Osteocyte (in vitro differentiated cells): ENCODE measurements around the gene ARHGEF25. TPM values are rescaled to one million over a fixed set of nuclear protein-coding genes. Genes with fewer than 3 reads are reported as not detected.
"Not testable (repeated sequence)": the region's sequence is repeated elsewhere in the genome, so short reads cannot be mapped to it uniquely, and the experiment has no call there.

Source experiments
- DNase-seq: peaks from one replicate; pipeline ENCODE4 v3.0.0; 2021; ENCODE audit warnings: mixed read lengths; ENCODE audit not compliant: unreplicated experiment; ENCODE audit errors: extremely low spot score
- H3K27ac Mint-ChIP-seq: one replicate; pipeline ENCODE4 v1.8.0; 2021; ENCODE audit warnings: mild to moderate bottlenecking, mixed read lengths; ENCODE audit not compliant: unreplicated experiment
- H3K27me3 Mint-ChIP-seq: one replicate; pipeline ENCODE4 v1.8.0; 2021; ENCODE audit warnings: mixed read lengths; ENCODE audit not compliant: unreplicated experiment
- H3K36me3 Mint-ChIP-seq: one replicate; pipeline ENCODE4 v1.8.0; 2021; ENCODE audit warnings: mixed read lengths; ENCODE audit not compliant: unreplicated experiment
- H3K4me1 Mint-ChIP-seq: one replicate; pipeline ENCODE4 v1.8.0; 2021; ENCODE audit warnings: mixed read lengths; ENCODE audit not compliant: unreplicated experiment
- H3K4me3 Mint-ChIP-seq: one replicate; pipeline ENCODE4 v1.8.0; 2021; ENCODE audit warnings: mild to moderate bottlenecking, moderate library complexity, mixed read lengths; ENCODE audit not compliant: unreplicated experiment
- H3K9me3 Mint-ChIP-seq: one replicate; pipeline ENCODE4 v1.8.0; 2021; ENCODE audit warnings: mixed read lengths; ENCODE audit not compliant: unreplicated experiment
- total RNA-seq: library from RNA; stranded (reverse); gene quantifications from 2 replicates; pipeline ENCODE4 v1.2.1, GENCODE V29; 2021
- TF ChIP-seq, protein P1 (sequence below): fragments of 200-600 bp; sonication (generic); IDR thresholded peaks from 2 replicates; pipeline ENCODE4 v1.5.0; 2021; ENCODE audit warnings: antibody characterized with exemption, mild to moderate bottlenecking, moderate library complexity

The ARHGEF25 gene
- total RNA-seq, 1 donor from 2014 or later, result 27.6 TPM

DNA sequence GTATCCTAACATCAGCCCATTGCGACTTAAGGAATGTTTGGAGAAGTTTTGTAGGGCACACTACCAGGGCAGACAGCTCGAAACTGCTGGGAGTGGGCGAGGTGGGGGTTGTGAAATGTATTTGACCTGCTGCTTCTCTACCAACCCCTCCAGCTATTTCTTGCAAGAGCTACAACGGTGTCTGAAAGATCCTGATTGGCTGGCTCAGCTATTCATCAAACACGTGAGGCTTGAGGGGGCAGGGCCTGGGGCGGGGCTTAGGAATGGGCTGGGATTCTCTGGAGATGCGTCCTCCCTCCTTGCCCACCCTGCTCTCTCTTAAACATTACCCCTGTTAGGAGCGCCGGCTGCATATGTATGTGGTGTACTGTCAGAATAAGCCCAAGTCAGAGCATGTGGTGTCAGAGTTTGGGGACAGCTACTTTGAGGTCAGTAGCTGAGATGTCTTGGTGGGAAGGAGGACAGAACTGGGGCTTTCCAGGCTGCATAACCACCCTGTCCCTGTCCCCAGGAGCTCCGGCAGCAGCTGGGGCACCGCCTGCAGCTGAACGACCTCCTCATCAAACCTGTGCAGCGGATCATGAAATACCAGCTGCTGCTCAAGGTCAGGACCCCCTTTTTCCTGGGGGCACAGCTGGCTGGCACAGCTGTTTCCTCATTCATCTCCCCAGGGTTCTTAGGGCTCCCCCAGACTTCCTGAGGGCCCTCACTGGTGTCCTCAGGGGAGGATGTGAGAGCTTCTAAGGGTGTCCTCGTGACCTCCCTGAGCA is 3.1 kb downstream of the ARHGEF25 start:
- H3K27me3 Mint-ChIP-seq, result peaks cover 10% of the 10 kb centered on the region
- H3K36me3 Mint-ChIP-seq, result peaks cover 29% of the 10 kb centered on the region
- no peaks in the 10 kb centered on the region for H3K9me3 Mint-ChIP-seq
- no peak overlapping the region for H3K27ac Mint-ChIP-seq
- peaks cover 26% of the 10 kb centered on the region for H3K4me1 Mint-ChIP-seq
- no peak overlapping the region for H3K4me3 Mint-ChIP-seq
- TF ChIP-seq, protein P1, sequence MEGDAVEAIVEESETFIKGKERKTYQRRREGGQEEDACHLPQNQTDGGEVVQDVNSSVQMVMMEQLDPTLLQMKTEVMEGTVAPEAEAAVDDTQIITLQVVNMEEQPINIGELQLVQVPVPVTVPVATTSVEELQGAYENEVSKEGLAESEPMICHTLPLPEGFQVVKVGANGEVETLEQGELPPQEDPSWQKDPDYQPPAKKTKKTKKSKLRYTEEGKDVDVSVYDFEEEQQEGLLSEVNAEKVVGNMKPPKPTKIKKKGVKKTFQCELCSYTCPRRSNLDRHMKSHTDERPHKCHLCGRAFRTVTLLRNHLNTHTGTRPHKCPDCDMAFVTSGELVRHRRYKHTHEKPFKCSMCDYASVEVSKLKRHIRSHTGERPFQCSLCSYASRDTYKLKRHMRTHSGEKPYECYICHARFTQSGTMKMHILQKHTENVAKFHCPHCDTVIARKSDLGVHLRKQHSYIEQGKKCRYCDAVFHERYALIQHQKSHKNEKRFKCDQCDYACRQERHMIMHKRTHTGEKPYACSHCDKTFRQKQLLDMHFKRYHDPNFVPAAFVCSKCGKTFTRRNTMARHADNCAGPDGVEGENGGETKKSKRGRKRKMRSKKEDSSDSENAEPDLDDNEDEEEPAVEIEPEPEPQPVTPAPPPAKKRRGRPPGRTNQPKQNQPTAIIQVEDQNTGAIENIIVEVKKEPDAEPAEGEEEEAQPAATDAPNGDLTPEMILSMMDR, result no peak
- DNase-seq, result no peak

GRCh38 chr12:57614948-57615500 is 3.8 kb downstream of the ARHGEF25 start:
- Mint-ChIP-seq H3K36me3 (peaks cover 29% of the 10 kb centered on the region), H3K27me3 (peaks cover 12% of the 10 kb centered on the region)

DNA sequence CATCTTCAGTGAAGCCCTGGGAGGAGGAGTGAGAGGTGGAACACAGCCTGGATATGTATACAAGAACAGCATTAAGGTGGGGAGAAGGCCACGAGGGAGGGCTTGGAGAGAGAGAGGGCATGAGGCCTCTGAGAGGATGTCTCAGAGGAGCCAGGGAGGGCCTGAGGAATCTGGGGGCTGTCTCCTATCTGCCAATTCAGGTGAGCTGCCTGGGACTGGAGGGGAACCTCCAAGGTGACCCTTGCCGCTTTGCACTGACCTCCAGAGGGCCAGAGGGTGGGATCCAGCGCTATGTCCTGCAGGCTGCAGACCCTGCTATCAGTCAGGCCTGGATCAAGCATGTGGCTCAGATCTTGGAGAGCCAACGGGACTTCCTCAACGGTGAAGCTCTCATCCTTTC is 4.4 kb downstream of the ARHGEF25 start:
- Mint-ChIP-seq H3K36me3 (peaks cover 29% of the 10 kb centered on the region), H3K9me3 (no peaks in the 10 kb centered on the region), H3K27ac (no peak overlapping the region), H3K27me3 (peaks cover 18% of the 10 kb centered on the region), H3K4me1 (peaks cover 17% of the 10 kb centered on the region), H3K4me3 (no peak overlapping the region)
- TF ChIP-seq, protein P1, result no peak
- no peak for DNase-seq

More at GRCh38 chr12:57614948-57615500, 3.8 kb downstream of the ARHGEF25 start:
- no peaks in the 10 kb centered on the region for H3K9me3 Mint-ChIP-seq
- no peak overlapping the region for H3K27ac Mint-ChIP-seq
- peaks cover 21% of the 10 kb centered on the region for H3K4me1 Mint-ChIP-seq
- TF ChIP-seq, protein P1, result no peak
- no peak overlapping the region for H3K4me3 Mint-ChIP-seq
- DNase-seq, result no peak

DNA sequence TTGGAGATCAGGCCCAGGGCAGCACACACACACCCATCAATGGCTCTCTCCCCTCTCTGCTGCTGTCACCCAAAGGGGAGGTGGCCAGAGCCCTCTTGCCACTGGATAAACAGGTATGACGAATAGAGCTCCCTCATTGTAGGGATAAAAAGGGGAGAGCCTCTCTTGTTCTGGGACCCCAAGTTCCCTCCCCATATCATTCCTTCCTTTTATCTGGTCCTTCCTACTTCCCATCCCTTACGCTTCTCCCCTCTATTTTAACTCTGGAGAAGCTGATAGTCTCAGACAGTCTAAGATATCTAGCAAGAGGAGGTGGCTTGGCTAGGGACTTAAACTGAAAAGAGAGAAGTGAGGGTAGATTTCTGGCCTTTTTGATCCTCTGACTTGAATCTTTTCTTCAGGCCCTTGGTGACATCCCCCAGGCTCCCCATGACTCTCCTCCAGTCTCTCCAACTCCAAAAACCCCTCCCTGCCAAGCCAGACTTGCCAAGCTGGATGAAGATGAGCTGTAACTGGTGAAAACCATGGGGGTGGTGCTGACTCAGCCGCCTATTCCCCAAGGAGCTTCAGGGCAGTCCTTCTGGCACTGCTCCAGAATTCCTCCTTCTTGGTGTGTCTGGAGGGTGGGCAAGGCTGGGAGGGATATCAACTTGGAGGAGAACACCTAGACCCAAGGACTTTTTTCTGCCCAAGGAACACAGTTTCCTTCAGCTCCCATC is 5.3 kb downstream of the ARHGEF25 start:
- DNase-seq, result no peak
- H3K36me3 Mint-ChIP-seq, result peaks cover 29% of the 10 kb centered on the region
- H3K4me1 Mint-ChIP-seq, result peaks cover 22% of the 10 kb centered on the region
- H3K4me3 Mint-ChIP-seq, result no peak overlapping the region
- no peaks in the 10 kb centered on the region for H3K9me3 Mint-ChIP-seq
- no peak overlapping the region for H3K27ac Mint-ChIP-seq
- H3K27me3 Mint-ChIP-seq, result peaks cover 27% of the 10 kb centered on the region
- TF ChIP-seq, protein P1, result no peak

DNA sequence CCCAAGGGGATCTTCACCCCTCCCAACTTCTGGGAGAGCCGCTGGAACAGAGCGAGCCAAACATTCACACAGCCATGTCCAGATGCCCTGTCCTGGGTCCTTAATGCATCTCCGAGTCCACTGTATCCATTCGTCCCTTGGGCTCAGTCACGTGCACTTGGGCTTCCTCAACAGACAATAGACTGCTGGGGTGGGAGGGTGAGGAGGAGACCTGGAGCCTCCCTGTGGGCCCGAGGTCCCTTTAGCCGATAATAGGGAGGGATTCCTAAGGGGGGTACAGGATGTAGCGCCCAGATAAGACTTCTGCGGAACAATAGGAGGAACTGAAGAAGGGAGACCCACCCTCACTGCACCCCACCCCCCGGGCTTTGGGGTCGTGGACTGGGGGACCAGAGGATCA is 6.7 kb downstream of the ARHGEF25 start:
- H3K9me3 Mint-ChIP-seq, result no peaks in the 10 kb centered on the region
- no peak for DNase-seq
- no peak overlapping the region for H3K27ac Mint-ChIP-seq
- peaks cover 41% of the 10 kb centered on the region for H3K27me3 Mint-ChIP-seq
- H3K36me3 Mint-ChIP-seq, result peaks cover 29% of the 10 kb centered on the region
- peaks cover 23% of the 10 kb centered on the region for H3K4me1 Mint-ChIP-seq
- TF ChIP-seq, protein P1, result no peak
- H3K4me3 Mint-ChIP-seq, result no peak overlapping the region

DNA sequence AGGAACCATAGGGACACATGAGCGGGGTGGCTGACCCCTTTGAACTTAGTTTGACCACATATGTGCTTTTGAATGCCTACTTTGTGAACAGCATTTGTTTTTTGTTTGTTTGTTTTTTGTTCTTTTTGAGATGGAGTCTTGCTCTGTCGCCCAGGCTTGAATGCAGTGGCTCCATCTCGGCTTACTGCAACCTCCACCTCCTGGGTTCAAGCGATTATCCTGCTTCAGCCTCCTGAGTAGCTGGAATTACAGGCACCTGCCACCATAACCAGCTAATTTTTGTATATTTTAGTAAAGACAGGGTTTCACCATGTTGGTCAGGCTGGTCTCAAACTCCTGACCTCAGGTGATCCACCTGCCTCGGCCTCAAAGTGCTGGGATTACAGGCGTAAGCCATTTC is 7.2 kb downstream of the ARHGEF25 start:
- peaks cover 45% of the 10 kb centered on the region for H3K27me3 Mint-ChIP-seq
- H3K4me3 Mint-ChIP-seq, result not testable (repeated sequence)

More for the DNA sequence above, 7.2 kb downstream of the ARHGEF25 start:
- not testable (repeated sequence) for DNase-seq, H3K27ac Mint-ChIP-seq, H3K9me3 Mint-ChIP-seq
- peaks cover 23% of the 10 kb centered on the region for H3K4me1 Mint-ChIP-seq
- H3K36me3 Mint-ChIP-seq, result peaks cover 27% of the 10 kb centered on the region
